Mesodermal cell (in vitro differentiated cells): ENCODE measurements around the gene TBCD.
A peak's percentile ranks its signal among the peaks of the same experiment; 100 is the strongest.
"Not testable (repeated sequence)": the region's sequence is repeated elsewhere in the genome, so short reads cannot be mapped to it uniquely, and the experiment has no call there.

Source experiments
- H3K27ac ChIP-seq: 2 replicates; pipeline ENCODE4 v1.7.0; 2013; ENCODE audit warnings: mild to moderate bottlenecking, low read depth, low read length, moderate library complexity; ENCODE audit not compliant: severe bottlenecking
- H3K36me3 ChIP-seq: 2 replicates; pipeline ENCODE4 v1.7.1; 2013; ENCODE audit warnings: mild to moderate bottlenecking, low read length, moderate library complexity; ENCODE audit not compliant: control insufficient read depth, insufficient read depth
- H3K4me1 ChIP-seq: one replicate; pipeline ENCODE4 v1.7.1; 2013; ENCODE audit warnings: mild to moderate bottlenecking, low read length; ENCODE audit not compliant: insufficient read depth, control insufficient read depth, poor library complexity, severe bottlenecking
- H3K4me3 ChIP-seq: 2 replicates; pipeline ENCODE4 v1.7.0; 2013; ENCODE audit warnings: low read length, control low read depth, mild to moderate bottlenecking; ENCODE audit not compliant: insufficient read depth, poor library complexity, severe bottlenecking; ENCODE audit errors: extremely low read depth
- H3K9me3 ChIP-seq: 2 replicates; pipeline ENCODE4 v1.7.1; 2013; ENCODE audit warnings: mild to moderate bottlenecking, low read length, moderate library complexity; ENCODE audit not compliant: control insufficient read depth
- WGBS, 2 experiments: methylation state at CpG; one replicate each; pipeline ENCODE4 v1.1.5; 2013; ENCODE audit warnings: missing lambda C conversion rate in 2 of 2; ENCODE audit not compliant: insufficient coverage in 2 of 2; 5-methylcytosine and 5-hydroxymethylcytosine counted together

TBCD gene

DNA sequence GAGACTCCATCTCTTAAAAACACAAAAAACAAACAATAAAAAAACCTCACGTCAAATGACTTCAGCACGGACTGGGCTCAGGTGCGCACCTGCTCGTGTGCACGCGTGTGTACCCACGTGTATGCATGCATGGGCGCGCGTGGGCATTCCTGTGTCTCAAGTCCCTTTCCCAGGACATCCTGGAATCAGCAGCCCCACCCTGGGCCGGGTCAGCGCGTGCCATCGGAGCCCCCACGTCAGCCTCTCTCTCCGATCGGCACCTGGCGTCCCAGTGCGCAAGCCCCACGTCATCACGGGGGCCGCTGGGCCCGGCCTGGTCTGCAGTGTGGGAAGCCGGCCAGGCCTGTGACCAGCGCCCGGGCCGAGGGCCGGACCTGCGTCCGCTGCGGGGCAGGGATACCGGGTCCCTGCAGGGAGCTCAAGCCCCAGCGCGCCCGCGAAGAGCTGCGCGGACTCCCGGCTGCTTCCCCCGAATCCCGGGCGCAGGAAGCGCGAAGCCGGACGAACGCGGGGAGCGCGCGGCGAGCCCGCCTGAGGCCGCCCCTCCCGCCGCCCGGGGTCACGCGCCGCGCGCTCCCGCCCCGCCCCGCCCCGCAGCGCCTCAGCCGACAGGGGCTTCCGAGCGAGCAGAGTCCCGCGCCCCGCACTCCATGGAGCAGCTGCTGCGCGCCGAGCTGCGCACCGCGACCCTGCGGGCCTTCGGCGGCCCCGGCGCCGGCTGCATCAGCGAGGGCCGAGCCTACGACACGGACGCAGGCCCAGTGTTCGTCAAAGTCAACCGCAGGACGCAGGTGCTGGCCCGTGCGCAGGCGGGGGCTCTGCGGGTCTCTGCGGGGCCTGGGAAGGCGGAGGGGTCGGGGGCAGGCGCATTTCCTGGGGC, 16.6 kb upstream of the TBCD start, which contains the start of gene FN3K:
FN3K (plus strand) TSS at position 629 of the 880 bp plus-strand sequence; CDS start at position 651, 22 bp downstream.
- Histone ChIP-seq H3K36me3 (peaks cover 29% of the 10 kb centered on the region), H3K9me3 (peaks cover 20% of the 10 kb centered on the region), H3K27ac (no peak within 1 kb of the TSS), H3K4me1 (no peaks in the 10 kb centered on the region), H3K4me3 (peak within 1 kb of the TSS; percentile 52)
- 9 to 15% methylated on average over 59 to 87 of the region's 101 CpGs for WGBS, 2 experiments

DNA sequence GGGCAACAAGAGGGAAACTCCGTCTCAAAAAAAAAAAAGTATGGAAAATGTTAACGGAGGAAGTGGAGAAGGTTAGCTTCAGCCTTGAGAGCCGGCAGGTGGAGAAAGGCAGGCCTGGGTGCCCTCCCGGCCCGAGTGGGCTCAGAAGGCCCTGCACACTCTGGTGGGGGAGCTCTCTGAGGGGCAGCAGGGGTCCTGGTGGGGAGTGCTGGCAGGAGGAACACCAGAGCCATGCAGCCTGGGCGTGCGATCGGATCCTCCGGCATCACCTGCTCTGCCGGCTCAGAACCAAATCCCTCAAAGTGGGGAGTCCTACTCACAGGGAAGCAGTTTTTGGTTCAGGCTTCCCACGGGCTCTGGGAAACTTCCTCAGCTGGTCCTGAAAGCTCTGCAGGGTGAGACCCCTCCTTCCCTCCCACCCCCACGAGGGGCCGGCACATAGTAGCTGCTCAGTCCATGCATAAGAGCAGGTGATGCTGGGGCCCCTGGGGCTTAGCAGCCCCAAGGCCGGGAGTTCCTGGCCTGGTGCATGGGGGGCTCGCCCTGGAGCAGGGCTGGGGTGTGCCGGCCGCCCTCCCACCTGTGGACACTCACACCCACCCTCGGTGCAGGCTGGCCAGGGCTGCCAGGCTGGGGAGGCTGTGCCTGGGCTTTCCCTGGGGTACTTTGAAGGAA, 15.2 kb upstream of the TBCD start:
- H3K4me3 ChIP-seq, result no peak overlapping the region
- 93 to 96% methylated on average over 12 to 13 of the region's 18 CpGs for WGBS, 2 experiments
- H3K27ac ChIP-seq, result no peak overlapping the region
- H3K4me1 ChIP-seq, result no peaks in the 10 kb centered on the region
- H3K9me3 ChIP-seq, result peaks cover 33% of the 10 kb centered on the region
- H3K36me3 ChIP-seq, result peaks cover 41% of the 10 kb centered on the region

DNA sequence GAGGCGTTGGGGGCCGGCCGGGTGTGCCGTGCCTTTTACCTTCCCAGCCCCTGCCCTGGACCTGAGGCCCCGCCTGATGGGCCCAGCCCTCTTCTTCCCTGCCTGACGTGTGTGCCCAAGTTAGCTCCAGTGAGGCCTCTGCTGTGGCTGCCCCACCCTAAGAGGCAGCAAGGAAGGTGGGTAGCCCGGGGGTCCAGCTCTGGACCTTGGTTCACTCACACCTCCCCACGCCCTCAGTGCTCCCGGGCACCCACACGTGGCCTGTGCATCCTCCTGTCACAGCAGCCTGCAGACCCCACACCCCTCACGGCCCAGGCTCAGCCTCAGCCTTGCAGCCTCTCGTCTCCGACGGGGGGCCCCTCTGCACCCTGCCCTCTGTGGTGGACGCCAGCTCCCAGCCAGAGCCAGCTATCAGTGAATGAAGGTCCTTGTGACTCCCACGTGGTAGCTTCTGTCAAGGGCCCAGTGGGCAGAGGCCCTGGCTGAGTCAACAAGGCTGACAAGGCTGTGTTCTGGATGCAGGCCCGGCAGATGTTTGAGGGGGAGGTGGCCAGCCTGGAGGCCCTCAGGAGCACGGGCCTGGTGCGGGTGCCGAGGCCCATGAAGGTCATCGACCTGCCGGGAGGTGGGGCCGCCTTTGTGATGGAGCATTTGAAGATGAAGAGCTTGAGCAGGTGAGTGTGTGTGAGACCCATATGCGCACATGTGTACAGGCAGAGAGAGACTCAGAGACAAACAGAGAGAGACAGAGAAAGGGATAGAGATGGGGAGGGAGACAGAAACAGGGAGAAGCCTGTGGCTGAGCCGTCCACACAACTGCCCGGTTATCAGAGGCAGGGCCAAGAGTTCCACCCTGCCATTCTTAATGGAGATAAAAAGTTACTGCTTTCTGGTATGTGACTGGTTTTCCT, 13.6 kb upstream of the TBCD start:
- peaks cover 25% of the 10 kb centered on the region for H3K9me3 ChIP-seq
- no peak overlapping the region for H3K27ac ChIP-seq
- H3K4me1 ChIP-seq, result no peaks in the 10 kb centered on the region
- 89 to 91% methylated on average over 21 to 26 of the region's 26 CpGs for WGBS, 2 experiments
- peaks cover 34% of the 10 kb centered on the region for H3K36me3 ChIP-seq
- no peak overlapping the region for H3K4me3 ChIP-seq

DNA sequence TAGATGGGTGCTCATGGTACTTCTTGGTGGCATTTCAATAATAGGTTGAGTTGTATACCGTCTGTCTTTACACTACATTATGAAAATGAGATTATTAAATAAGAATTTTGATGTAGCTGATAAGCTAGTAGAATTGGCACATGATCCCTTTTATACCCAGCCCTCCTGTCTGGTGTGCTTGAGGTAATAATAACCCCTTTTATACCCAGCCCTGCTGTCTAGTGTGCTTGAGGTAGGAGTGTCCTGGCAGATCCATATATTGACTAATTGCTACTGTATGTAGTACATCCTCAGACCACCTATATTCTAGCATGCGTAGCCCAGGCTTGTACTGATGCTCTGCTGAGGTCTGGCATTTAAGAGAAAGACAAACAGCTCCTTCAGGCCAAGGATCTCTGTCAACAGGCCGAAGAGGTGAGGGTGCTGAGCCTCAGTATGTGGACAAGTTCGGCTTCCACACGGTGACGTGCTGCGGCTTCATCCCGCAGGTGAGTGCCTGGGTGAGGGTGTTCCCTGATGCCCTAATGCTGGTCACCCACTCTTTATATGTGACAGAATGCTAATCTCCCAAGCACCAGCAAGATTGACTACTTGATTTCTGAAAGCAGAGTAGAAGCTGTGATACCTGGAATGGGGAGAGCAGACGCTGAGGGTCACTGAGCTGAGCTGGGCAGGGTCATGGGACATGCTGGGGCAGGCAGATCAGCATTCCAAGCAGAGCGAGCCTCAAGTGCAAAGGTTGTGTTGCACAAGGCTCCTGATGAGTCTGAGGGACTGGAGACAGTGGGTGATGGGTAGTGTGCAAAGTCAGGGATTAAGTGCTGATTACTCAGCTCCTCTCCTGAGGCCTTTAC, 10.7 kb upstream of the TBCD start:
- WGBS, 2 experiments, result 90 to 94% methylated on average over 7 of the region's 10 CpGs
- no peak overlapping the region for H3K27ac ChIP-seq

DNA sequence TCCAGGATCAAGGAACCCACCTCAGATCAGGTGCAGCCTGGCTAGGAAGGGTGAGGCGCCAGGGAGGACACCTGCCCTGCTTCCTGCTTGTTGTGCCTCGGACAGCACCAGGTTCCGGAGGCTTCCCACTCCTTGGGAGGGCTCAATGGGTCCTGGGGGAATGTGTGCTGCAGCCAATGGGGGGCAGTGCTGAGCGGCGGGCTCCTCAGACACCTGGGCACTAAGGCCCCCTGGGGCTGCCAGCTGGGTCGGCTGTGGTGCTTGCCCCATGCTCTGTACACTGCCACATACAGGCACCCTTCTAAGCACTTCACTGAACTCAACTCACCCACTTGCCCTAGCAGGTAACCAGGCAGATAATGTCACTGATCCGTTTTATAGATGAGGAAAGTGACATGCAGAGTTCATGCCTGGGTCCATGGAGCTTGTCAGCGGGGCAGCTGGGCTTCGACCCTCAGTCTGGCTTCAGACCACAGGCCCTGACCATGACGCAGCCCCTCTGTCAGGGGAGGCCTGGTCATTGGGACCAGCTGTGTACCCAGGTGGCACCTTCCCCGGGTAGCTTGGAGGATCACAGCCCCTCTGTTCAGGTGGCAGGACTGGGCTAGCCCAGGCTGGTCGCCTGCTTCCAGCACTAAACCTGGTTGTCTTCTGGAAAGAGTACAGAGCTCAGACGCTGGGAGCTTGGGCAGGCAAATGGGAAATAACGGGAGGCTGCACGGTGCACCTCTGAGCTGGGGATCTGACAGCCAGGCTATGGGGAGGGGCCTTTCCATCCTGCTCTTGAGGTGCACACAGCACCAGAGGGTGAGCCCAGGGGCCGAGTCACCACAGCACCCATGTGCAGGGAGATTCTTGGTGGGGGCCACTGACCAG, 8.3 kb upstream of the TBCD start:
- H3K27ac ChIP-seq, result no peak overlapping the region
- no peaks in the 10 kb centered on the region for H3K4me1 ChIP-seq
- peaks cover 24% of the 10 kb centered on the region for H3K36me3 ChIP-seq
- 87 to 92% methylated on average over 13 to 16 of the region's 16 CpGs for WGBS, 2 experiments
- H3K4me3 ChIP-seq, result no peak overlapping the region
- H3K9me3 ChIP-seq, result peaks cover 21% of the 10 kb centered on the region

More for the DNA sequence above, 10.7 kb upstream of the TBCD start:
- no peak overlapping the region for H3K4me3 ChIP-seq
- peaks cover 16% of the 10 kb centered on the region for H3K9me3 ChIP-seq
- H3K4me1 ChIP-seq, result no peaks in the 10 kb centered on the region
- H3K36me3 ChIP-seq, result peaks cover 24% of the 10 kb centered on the region

DNA sequence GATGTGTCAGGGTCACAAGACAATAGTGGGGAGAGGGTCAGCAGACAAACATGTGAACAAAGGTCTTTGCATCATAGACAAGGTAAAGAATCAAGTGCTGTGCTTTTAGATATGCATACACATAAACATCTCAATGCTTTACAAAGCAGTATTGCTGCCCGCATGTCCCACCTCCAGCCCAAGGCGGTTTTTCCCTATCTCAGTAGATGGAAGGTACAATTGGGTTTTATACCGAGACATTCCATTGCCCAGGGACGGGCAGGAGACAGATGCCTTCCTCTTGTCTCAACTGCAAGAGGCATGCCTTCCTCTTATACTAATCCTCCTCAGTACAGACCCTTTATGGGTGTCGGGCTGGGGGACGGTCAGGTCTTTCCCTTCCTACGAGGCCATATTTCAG, 7.1 kb upstream of the TBCD start:
- Histone ChIP-seq H3K9me3 (peaks cover 25% of the 10 kb centered on the region), H3K36me3 (peaks cover 24% of the 10 kb centered on the region)
- not testable (repeated sequence) for H3K4me3 ChIP-seq, H3K27ac ChIP-seq, H3K4me1 ChIP-seq
- WGBS, 2 experiments, result 17% methylated on average over 1 of the region's 7 CpGs; no CpG with 5 or more reads in 1 of the 2 experiments

DNA sequence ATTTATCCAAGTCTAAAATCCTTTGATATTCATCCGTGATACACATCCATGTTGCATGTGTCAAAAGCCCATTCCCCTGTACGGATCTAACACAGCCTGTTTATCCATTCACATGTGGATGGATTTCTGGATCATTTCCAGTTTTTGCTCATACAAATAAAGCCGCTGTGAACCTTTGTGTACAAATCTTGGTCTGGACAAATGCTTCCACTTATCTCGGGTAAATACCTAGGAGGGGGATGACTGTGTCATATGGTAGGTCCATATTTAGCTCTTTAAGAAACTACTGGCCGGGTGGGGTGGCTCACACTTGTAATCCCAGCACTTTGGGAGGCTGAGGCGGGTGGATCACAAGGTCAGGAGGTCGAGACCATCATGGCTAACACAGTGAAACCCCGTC, 6.3 kb upstream of the TBCD start:
- Histone ChIP-seq H3K4me3 (no peak overlapping the region), H3K36me3 (peaks cover 17% of the 10 kb centered on the region), H3K4me1 (no peaks in the 10 kb centered on the region), H3K9me3 (peaks cover 28% of the 10 kb centered on the region), H3K27ac (no peak overlapping the region)
- 71 to 80% methylated on average over 5 to 6 of the region's 8 CpGs for WGBS, 2 experiments

DNA sequence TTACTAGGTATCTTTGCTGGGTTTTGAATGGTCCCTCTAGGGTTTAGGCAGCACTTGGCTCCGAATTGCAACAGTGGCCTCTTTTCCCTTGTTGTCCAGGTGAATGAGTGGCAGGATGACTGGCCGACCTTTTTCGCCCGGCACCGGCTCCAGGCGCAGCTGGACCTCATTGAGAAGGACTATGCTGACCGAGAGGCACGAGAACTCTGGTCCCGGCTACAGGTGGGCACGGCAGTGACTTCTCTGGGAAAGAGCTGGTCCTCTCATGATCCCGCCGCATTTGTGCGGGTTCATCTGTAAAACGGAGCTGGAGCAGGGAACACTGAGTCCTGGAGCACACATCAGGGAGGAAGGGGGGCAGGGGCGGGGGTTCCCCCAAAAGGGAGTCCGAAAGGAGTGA, 3.1 kb upstream of the TBCD start:
- WGBS, 2 experiments, result 93 to 97% methylated on average over 15 to 16 of the region's 16 CpGs
- no peaks in the 10 kb centered on the region for H3K4me1 ChIP-seq
- H3K4me3 ChIP-seq, result no peak overlapping the region
- H3K36me3 ChIP-seq, result no peaks in the 10 kb centered on the region
- peaks cover 18% of the 10 kb centered on the region for H3K9me3 ChIP-seq
- no peak overlapping the region for H3K27ac ChIP-seq

DNA sequence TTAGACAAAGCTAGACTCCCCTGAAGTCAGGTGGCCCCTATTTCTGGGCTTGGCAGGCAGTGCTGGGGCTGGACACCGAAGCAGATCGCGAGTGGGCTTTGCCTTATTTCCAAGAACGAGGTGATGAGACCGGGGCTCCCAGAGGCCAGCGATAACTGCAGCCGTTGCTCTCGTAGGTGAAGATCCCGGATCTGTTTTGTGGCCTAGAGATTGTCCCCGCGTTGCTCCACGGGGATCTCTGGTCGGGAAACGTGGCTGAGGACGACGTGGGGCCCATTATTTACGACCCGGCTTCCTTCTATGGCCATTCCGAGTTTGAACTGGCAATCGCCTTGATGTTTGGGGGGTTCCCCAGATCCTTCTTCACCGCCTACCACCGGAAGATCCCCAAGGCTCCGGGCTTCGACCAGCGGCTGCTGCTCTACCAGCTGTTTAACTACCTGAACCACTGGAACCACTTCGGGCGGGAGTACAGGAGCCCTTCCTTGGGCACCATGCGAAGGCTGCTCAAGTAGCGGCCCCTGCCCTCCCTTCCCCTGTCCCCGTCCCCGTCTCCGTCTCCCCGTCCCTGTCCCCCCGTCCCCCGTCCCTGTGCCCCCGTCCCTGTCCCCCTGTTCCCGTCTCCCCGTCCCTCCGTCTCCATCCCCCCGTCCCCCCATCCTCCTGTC, 1.5 kb upstream of the TBCD start:
- no peak overlapping the region for H3K27ac ChIP-seq
- H3K4me1 ChIP-seq, result no peaks in the 10 kb centered on the region
- H3K4me3 ChIP-seq, result no peak overlapping the region
- H3K36me3 ChIP-seq, result no peaks in the 10 kb centered on the region
- 96 to 98% methylated on average over 24 to 29 of the region's 40 CpGs for WGBS, 2 experiments
- peaks cover 18% of the 10 kb centered on the region for H3K9me3 ChIP-seq
